ENCODE data around the gene SCRN1. TPM values are rescaled to one million over a fixed set of nuclear protein-coding genes. Genes with fewer than 3 reads are reported as not detected.

The SCRN1 gene
- total RNA-seq, 4 donors from 2014 or later, result 26.6 to 38.5 (median 32.9) TPM

DNA sequence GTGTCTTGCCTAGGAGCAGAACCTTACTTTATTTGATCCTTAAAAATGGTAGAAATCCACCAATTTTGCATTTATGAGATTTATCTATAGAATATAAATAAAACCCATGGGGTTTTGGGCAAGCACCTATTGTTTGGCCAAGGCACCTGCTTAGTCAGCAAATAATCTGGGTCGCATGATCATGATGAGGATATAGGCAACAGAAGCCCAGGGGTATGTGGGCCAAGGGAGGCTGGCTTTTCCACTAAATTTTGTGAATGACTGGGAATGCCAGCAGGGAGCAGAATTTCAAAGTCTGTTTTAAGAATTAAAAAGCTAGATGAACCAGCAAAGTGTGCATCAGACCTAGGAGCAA is 17.3 kb downstream of the SCRN1 start:
- intact Hi-C loops (cut with DNase I), result no loop called here
- H3K4me3 ChIP-seq (replicated peaks in 1 of 3), result no peak overlapping the region
- no peaks in the 10 kb centered on the region for H3K36me3 ChIP-seq
- TF ChIP-seq POLR2A (IDR thresholded peaks at IDR 0.05), result no peak
- TF ChIP-seq CTCF (IDR thresholded peaks at IDR 0.05), result no peak
- WGBS, 2 donors, result 92 to 93% methylated on average over 1 of the region's 1 CpG
- no peaks in the 10 kb centered on the region for H3K9me3 ChIP-seq
- no peaks in the 10 kb centered on the region for H3K4me1 ChIP-seq
- no peak for DNase-seq
- no peak overlapping the region for H3K27ac ChIP-seq
- H3K27me3 ChIP-seq, result no peaks in the 10 kb centered on the region

DNA sequence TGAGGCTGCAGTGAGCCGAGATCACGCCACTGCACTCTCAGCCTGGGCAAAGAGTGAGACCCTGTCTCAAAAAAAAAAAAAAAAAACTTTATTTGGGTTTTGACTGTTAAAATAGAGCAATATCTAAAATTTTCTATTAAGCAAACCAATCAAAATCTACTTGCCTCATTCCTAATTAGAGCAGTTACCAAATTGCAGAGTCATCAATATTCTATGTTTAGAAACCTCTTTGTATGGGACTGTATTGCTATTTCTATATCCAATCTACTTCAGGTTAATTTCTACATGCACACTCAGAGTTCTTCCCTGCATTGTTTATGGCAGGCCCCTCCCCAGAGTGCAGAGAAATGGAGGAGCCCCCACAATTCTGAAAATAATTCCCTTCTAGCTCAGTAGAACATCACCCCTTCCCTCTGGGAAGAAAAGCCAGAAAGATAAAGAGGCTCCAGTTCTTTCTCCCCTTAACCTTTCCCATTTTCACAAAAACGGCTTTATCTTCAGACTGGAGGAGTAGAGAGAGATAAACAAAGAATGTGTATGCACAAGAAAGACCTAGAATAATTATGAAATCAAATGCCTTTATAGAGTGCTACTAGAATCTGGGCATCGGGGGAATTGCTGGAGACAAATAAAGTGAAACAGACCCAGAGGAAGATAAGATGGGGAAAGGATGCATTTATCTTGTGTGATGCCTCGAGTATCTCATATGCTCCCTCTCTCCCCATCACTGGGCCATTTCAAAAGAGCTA is 17.9 kb downstream of the SCRN1 start:
- Histone ChIP-seq H3K9me3 (no peaks in the 10 kb centered on the region), H3K4me1 (no peaks in the 10 kb centered on the region), H3K4me3 (replicated peaks in 1 of 3) (no peak overlapping the region), H3K36me3 (no peaks in the 10 kb centered on the region), H3K27me3 (no peaks in the 10 kb centered on the region), H3K27ac (no peak overlapping the region)
- intact Hi-C loops (cut with DNase I), result no loop called here
- TF ChIP-seq CTCF (IDR thresholded peaks at IDR 0.05), result no peak
- TF ChIP-seq POLR2A (IDR thresholded peaks at IDR 0.05), result no peak
- 90 to 92% methylated on average over 5 of the region's 5 CpGs for WGBS, 2 donors
- DNase-seq, result no peak

- intact Hi-C loops (cut with DNase I), result no loop called here
- H3K9me3 ChIP-seq, result no peaks in the 10 kb centered on the region
- 72 to 88% methylated on average over 1 of the region's 1 CpG for WGBS, 2 donors
- H3K4me3 ChIP-seq (replicated peaks in 1 of 3), result no peak overlapping the region
- no peak for DNase-seq
- H3K36me3 ChIP-seq, result no peaks in the 10 kb centered on the region
- no peak for TF ChIP-seq POLR2A (IDR thresholded peaks at IDR 0.05)
- no peak for TF ChIP-seq CTCF (IDR thresholded peaks at IDR 0.05)
- H3K27me3 ChIP-seq, result no peaks in the 10 kb centered on the region
- H3K4me1 ChIP-seq, result no peaks in the 10 kb centered on the region
- H3K27ac ChIP-seq, result no peak overlapping the region
These were observed 19.4 kb downstream of the SCRN1 start for GRCh38 chr7:29970158-29970557.

GRCh38 chr7:29969738-29970137 is 19.9 kb downstream of the SCRN1 start:
- no peaks in the 10 kb centered on the region for H3K36me3 ChIP-seq
- no peaks in the 10 kb centered on the region for H3K9me3 ChIP-seq
- WGBS, 2 donors, result 92 to 97% methylated on average over 2 of the region's 2 CpGs
- DNase-seq, result no peak
- no peaks in the 10 kb centered on the region for H3K4me1 ChIP-seq
- intact Hi-C loops (cut with DNase I), result no loop called here
- H3K27ac ChIP-seq, result no peak overlapping the region
- H3K4me3 ChIP-seq (replicated peaks in 1 of 3), result no peak overlapping the region
- no peak for TF ChIP-seq POLR2A (IDR thresholded peaks at IDR 0.05)
- no peak for TF ChIP-seq CTCF (IDR thresholded peaks at IDR 0.05)
- H3K27me3 ChIP-seq, result no peaks in the 10 kb centered on the region

DNA sequence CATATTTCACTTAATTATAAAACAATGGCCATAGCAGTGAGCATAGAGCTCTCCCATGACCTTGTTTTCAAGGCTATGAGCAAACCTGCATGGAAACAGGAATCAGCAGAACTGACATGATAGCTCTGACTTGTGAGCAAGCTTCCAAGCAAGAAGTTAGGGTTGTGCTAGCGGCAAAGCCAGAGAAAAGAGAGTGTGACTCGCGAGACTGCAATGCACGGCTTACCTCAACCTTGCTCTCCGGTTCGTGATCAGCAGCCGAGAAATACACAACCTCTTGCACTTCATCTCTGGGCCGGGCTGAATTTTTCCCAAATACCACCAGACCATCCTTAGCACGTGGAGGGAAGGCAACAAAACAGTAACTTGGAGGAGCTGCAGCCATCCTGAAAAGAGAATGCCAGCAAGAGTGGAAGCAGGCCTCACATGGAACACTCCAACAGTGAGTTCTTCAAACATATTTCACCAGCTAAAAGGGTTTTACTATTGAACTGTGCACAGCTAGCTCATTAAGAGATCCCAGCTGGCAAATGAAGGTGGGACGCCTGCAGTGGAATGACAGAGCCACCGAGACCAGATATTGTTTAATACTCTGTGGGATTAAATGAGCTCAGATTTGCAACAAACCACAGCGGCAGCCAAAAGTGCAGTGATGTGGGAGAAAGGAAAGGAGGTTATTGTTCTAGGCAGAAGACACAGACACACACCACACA is 20.8 kb downstream of the SCRN1 start:
- no peak for TF ChIP-seq CTCF (IDR thresholded peaks at IDR 0.05)
- TF ChIP-seq POLR2A (IDR thresholded peaks at IDR 0.05), result no peak
- no peak overlapping the region for H3K27ac ChIP-seq
- no peaks in the 10 kb centered on the region for H3K36me3 ChIP-seq
- no peaks in the 10 kb centered on the region for H3K27me3 ChIP-seq
- DNase-seq, result no peak
- no peaks in the 10 kb centered on the region for H3K4me1 ChIP-seq
- no peak overlapping the region for H3K4me3 ChIP-seq (replicated peaks in 1 of 3)
- intact Hi-C loops (cut with DNase I), result no loop called here
- WGBS, 2 donors, result 88 to 91% methylated on average over 11 to 12 of the region's 12 CpGs
- H3K9me3 ChIP-seq, result no peaks in the 10 kb centered on the region

All from thyroid gland (tissue), 4 donors.